Mesendoderm (in vitro differentiated cells): ENCODE measurements around the gene WFDC12.

Experiments used
- DNase-seq: peaks from one replicate; pipeline ENCODE4 v3.0.0; 2013
- H2AK5ac ChIP-seq: 2 replicates; pipeline ENCODE4 v1.6.1; 2013; ENCODE audit warnings: low read length, inconsistent platforms
- H2BK120ac ChIP-seq: 2 replicates; pipeline ENCODE4 v1.6.1; 2013; ENCODE audit warnings: low read depth, mild to moderate bottlenecking, low read length, moderate library complexity, mixed read lengths
- H2BK15ac ChIP-seq: replicated peaks from 2 replicates; pipeline ENCODE4 v1.6.1; 2013; ENCODE audit warnings: low read depth, mild to moderate bottlenecking, moderate library complexity
- H2BK5ac ChIP-seq: 2 replicates; pipeline ENCODE4 v1.6.1; 2013; ENCODE audit warnings: low read length, inconsistent platforms
- H3K18ac ChIP-seq: 2 replicates; pipeline ENCODE4 v1.6.1; 2013; ENCODE audit warnings: mild to moderate bottlenecking, low read length, mixed read lengths
- H3K23ac ChIP-seq: one replicate; pipeline ENCODE4 v1.6.1; 2013; ENCODE audit warnings: low read length
- H3K27ac ChIP-seq: 2 replicates; pipeline ENCODE4 v1.5.1; 2013; ENCODE audit warnings: low read depth, mild to moderate bottlenecking, inconsistent platforms, low read length, moderate library complexity
- H3K27me3 ChIP-seq: 2 replicates; pipeline ENCODE4 v1.6.1; 2013; ENCODE audit warnings: low read length, control low read depth, mild to moderate bottlenecking, inconsistent platforms; ENCODE audit not compliant: insufficient read depth, poor library complexity
- H3K36me3 ChIP-seq: 2 replicates; pipeline ENCODE4 v1.6.1; 2013; ENCODE audit warnings: low read length, inconsistent platforms; ENCODE audit not compliant: control insufficient read depth, insufficient read depth
- H3K4ac ChIP-seq: one replicate; pipeline ENCODE4 v1.6.1; 2013; ENCODE audit warnings: low read depth, mild to moderate bottlenecking, low read length, moderate library complexity
- H3K4me1 ChIP-seq: 2 replicates; pipeline ENCODE4 v1.6.1; 2013; ENCODE audit warnings: low read depth, low read length, inconsistent platforms; ENCODE audit not compliant: control insufficient read depth
- H3K4me2 ChIP-seq: 2 replicates; pipeline ENCODE4 v1.6.1; 2013; ENCODE audit warnings: low read length
- H3K4me3 ChIP-seq: 2 replicates; pipeline ENCODE4 v1.5.1; 2013; ENCODE audit warnings: mild to moderate bottlenecking, low read length
- H3K56ac ChIP-seq: one replicate; pipeline ENCODE4 v1.6.1; 2013; ENCODE audit warnings: low read length
- H3K79me1 ChIP-seq: 2 replicates; pipeline ENCODE4 v1.6.1; 2013; ENCODE audit warnings: low read length, inconsistent platforms
- H3K79me2 ChIP-seq: 2 replicates; pipeline ENCODE4 v1.6.1; 2013; ENCODE audit warnings: mild to moderate bottlenecking, low read length; ENCODE audit not compliant: control insufficient read depth, insufficient read depth
- H3K9ac ChIP-seq: 2 replicates; pipeline ENCODE4 v1.6.1; 2013; ENCODE audit warnings: low read length, inconsistent platforms
- H4K5ac ChIP-seq: one replicate; pipeline ENCODE4 v1.6.1; 2013; ENCODE audit warnings: low read length
- H4K8ac ChIP-seq: one replicate; pipeline ENCODE4 v1.6.1; 2013; ENCODE audit warnings: low read depth, mild to moderate bottlenecking, control low read depth, low read length, moderate library complexity
- WGBS: extraction: QIAGEN DNeasy Blood & Tissue Kit; methylation state at CpG from one replicate; pipeline ENCODE4 v1.1.7; 2013; ENCODE audit warnings: low lambda C conversion rate, missing lambda C conversion rate; ENCODE audit not compliant: insufficient coverage; ENCODE audit errors: extremely low coverage; 5-methylcytosine and 5-hydroxymethylcytosine counted together

WFDC12 gene

DNA sequence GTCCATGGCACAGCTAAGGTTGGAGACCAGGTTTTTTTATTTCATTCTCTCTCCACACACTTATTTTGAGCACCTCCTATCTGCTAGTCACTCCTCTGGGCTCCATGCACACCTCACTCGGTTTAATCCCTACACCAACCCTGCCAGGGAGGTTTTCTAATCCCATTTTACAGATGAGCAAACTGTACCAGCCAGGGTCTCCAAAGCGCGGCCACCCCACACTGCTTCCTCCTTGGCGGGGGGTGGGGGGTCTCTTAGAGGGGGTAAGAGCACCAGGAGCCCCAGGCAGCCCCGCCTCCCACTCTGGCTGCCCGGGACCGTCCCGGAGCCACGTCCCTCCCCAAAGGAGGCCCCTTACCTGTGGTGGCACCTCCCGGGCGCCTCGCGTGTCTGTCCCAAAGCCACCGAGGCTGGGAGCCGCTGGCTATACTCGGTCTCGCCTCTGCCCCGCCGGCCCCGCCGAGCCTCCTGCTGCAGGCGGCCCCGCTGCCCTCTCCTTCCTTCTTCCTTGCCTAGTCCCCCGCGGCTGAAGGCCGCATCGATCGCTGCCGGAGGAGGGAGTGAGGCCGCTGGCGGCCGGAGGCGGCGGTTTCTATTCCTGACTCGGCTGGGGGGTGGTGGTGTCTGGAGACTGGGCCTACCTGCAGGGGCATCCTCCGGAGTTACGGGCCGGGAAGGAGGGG lies 23.6 kb downstream of the WFDC12 start, which contains the start of gene KCNS1:
KCNS1 (minus strand) TSS at position 565 of the 683 bp plus-strand sequence. CDS start 1,891 bp downstream, outside the sequence.
- Histone ChIP-seq H4K5ac (no peak within 1 kb of the TSS), H3K36me3 (no peaks in the 10 kb centered on the region), H2BK120ac (no peak within 1 kb of the TSS), H3K79me2 (no peaks in the 10 kb centered on the region), H3K27me3 (no peaks in the 10 kb centered on the region), H3K23ac (no peak within 1 kb of the TSS), H3K9ac (peak within 1 kb of the TSS; percentile 61), H2BK5ac (no peak within 1 kb of the TSS), H3K18ac (peak within 1 kb of the TSS; percentile 5), H3K79me1 (no peaks in the 10 kb centered on the region), H3K4ac (no peak within 1 kb of the TSS), H4K8ac (no peak within 1 kb of the TSS), H3K56ac (peak within 1 kb of the TSS; percentile 79), H3K4me1 (peaks cover 1% of the 10 kb centered on the region), H2AK5ac (no peak within 1 kb of the TSS), H2BK15ac (no peak within 1 kb of the TSS), H3K4me3 (no peak within 1 kb of the TSS), H3K4me2 (peak within 1 kb of the TSS; percentile 41), H3K27ac (no peak within 1 kb of the TSS)
- WGBS, result no CpG with 5 or more reads among the region's 38 CpGs
- peak; percentile 85 for DNase-seq

DNA sequence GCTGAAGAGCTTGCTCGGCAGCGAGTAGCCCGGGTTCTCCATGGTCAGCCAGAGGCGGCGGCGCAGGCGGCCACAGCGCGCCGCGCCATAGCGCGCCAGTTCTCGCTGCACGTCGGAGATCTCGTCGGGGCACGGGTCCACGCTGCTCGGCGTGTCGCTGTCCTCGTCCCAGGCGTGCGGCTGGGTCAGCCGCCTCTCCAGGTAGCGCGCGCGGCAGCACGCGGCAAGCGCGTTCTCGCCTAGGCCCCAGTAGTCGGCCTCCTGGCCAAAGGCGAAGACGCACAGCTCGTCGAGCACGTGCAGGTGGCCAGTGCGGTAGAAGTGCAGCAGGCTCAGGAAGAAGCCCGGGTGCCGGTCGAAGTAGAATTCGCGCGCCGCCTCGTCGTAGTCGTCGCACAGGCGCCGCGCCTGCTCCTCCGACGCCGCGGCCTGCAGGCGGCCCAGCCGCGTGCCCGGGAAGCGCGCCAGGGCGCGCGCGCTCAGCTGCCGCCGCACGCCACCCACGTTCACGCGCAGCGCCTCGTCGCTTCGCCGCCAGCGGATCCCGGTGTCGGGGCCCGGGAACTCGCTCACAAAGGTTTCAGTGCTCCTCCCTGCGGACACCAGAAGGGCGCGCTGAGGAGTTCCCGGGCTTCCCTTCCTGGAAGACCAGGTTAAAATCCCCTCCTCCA lies 26.0 kb downstream of the WFDC12 start:
- WGBS, result no CpG with 5 or more reads among the region's 91 CpGs
- Histone ChIP-seq H3K27ac (no peak overlapping the region), H3K79me2 (no peaks in the 10 kb centered on the region), H2AK5ac (no peak overlapping the region), H4K5ac (no peak overlapping the region), H3K4me3 (no peak overlapping the region), H3K9ac (peak overlapping the region; percentile 54), H2BK5ac (no peak overlapping the region), H3K36me3 (no peaks in the 10 kb centered on the region), H3K56ac (peak overlapping the region; percentile 83), H4K8ac (no peak overlapping the region), H3K18ac (no peak overlapping the region), H3K27me3 (no peaks in the 10 kb centered on the region), H2BK15ac (no peak overlapping the region), H3K4ac (no peak overlapping the region), H3K4me1 (peaks cover 1% of the 10 kb centered on the region), H3K79me1 (no peaks in the 10 kb centered on the region), H3K4me2 (peak overlapping the region; percentile 28), H3K23ac (no peak overlapping the region), H2BK120ac (no peak overlapping the region)
- peak; percentile 93 for DNase-seq

- no peaks in the 10 kb centered on the region for H3K27me3 ChIP-seq
These were observed 26.7 kb downstream of the WFDC12 start for GRCh38 chr20:45097485-45098102.

GRCh38 chr20:45096781-45097180 lies 27.5 kb downstream of the WFDC12 start:
- no peaks in the 10 kb centered on the region for H3K79me1 ChIP-seq
- H3K4me1 ChIP-seq, result peaks cover 1% of the 10 kb centered on the region
- H3K4ac ChIP-seq, result no peak overlapping the region
- no peak overlapping the region for H3K56ac ChIP-seq
- no peak overlapping the region for H3K27ac ChIP-seq
- no peak overlapping the region for H2BK120ac ChIP-seq
- no peak overlapping the region for H4K8ac ChIP-seq
- no peak overlapping the region for H4K5ac ChIP-seq
- no peak overlapping the region for H3K23ac ChIP-seq
- no peak overlapping the region for H3K4me2 ChIP-seq
- no peaks in the 10 kb centered on the region for H3K79me2 ChIP-seq
- H3K27me3 ChIP-seq, result no peaks in the 10 kb centered on the region
- no peak overlapping the region for H3K4me3 ChIP-seq
- no peak for DNase-seq
- no peaks in the 10 kb centered on the region for H3K36me3 ChIP-seq
- H2AK5ac ChIP-seq, result no peak overlapping the region
- no peak overlapping the region for H2BK15ac ChIP-seq
- no CpG with 5 or more reads among the region's 9 CpGs for WGBS
- H3K9ac ChIP-seq, result no peak overlapping the region
- no peak overlapping the region for H3K18ac ChIP-seq
- H2BK5ac ChIP-seq, result no peak overlapping the region

More at GRCh38 chr20:45097485-45098102, 26.7 kb downstream of the WFDC12 start:
- no peaks in the 10 kb centered on the region for H3K36me3 ChIP-seq
- H3K27ac ChIP-seq, result no peak overlapping the region
- H3K23ac ChIP-seq, result no peak overlapping the region
- H2BK120ac ChIP-seq, result no peak overlapping the region
- H3K4me3 ChIP-seq, result no peak overlapping the region
- H2AK5ac ChIP-seq, result no peak overlapping the region
- no CpG with 5 or more reads among the region's 56 CpGs for WGBS
- no peak overlapping the region for H3K4me2 ChIP-seq
- H3K79me2 ChIP-seq, result no peaks in the 10 kb centered on the region
- H2BK15ac ChIP-seq, result no peak overlapping the region
- H3K9ac ChIP-seq, result no peak overlapping the region
- no peak overlapping the region for H4K8ac ChIP-seq
- H3K56ac ChIP-seq, result no peak overlapping the region
- H3K4me1 ChIP-seq, result peaks cover 1% of the 10 kb centered on the region
- H3K18ac ChIP-seq, result no peak overlapping the region
- H4K5ac ChIP-seq, result no peak overlapping the region
- no peaks in the 10 kb centered on the region for H3K79me1 ChIP-seq
- DNase-seq, result peak; percentile 45
- H3K4ac ChIP-seq, result no peak overlapping the region
- no peak overlapping the region for H2BK5ac ChIP-seq

- H3K79me2 ChIP-seq, result no peaks in the 10 kb centered on the region
- no peak overlapping the region for H2BK15ac ChIP-seq
- no peaks in the 10 kb centered on the region for H3K4me1 ChIP-seq
- no peak overlapping the region for H3K23ac ChIP-seq
- no peak overlapping the region for H4K5ac ChIP-seq
- DNase-seq, result peak; percentile 80
- WGBS, result no CpG with 5 or more reads among the region's 7 CpGs
- no peak overlapping the region for H3K27ac ChIP-seq
- no peak overlapping the region for H3K4ac ChIP-seq
- no peak overlapping the region for H3K4me3 ChIP-seq
- no peak overlapping the region for H3K4me2 ChIP-seq
- H3K36me3 ChIP-seq, result no peaks in the 10 kb centered on the region
- H3K18ac ChIP-seq, result no peak overlapping the region
- H3K56ac ChIP-seq, result no peak overlapping the region
- no peak overlapping the region for H4K8ac ChIP-seq
- H2BK120ac ChIP-seq, result no peak overlapping the region
- no peak overlapping the region for H3K9ac ChIP-seq
- H2AK5ac ChIP-seq, result no peak overlapping the region
- H3K27me3 ChIP-seq, result no peaks in the 10 kb centered on the region
- H3K79me1 ChIP-seq, result no peaks in the 10 kb centered on the region
- H2BK5ac ChIP-seq, result no peak overlapping the region
These were observed 28.4 kb downstream of the WFDC12 start for GRCh38 chr20:45095805-45096238.
